Breast epithelium (tissue), 3 donors: ENCODE data around the gene RPL5.

ENCODE experiments used
- POLR2A ChIP-seq: fragments of 450-650 bp; IDR thresholded peaks from one replicate; pipeline ENCODE4 v1.6.1; 2016; ENCODE audit warnings: antibody characterized with exemption, mild to moderate bottlenecking, moderate library complexity
- TF ChIP-seq, protein P1 (sequence below), 3 donors: fragments of 450-650 bp; IDR thresholded peaks; one replicate each; pipeline ENCODE4 v1.5.1; 2016 to 2017; ENCODE audit warnings: antibody characterized with exemption in 3 of 3, mild to moderate bottlenecking in 3 of 3, moderate library complexity in 3 of 3

- TF ChIP-seq POLR2A = no peak
- TF ChIP-seq, protein P1, sequence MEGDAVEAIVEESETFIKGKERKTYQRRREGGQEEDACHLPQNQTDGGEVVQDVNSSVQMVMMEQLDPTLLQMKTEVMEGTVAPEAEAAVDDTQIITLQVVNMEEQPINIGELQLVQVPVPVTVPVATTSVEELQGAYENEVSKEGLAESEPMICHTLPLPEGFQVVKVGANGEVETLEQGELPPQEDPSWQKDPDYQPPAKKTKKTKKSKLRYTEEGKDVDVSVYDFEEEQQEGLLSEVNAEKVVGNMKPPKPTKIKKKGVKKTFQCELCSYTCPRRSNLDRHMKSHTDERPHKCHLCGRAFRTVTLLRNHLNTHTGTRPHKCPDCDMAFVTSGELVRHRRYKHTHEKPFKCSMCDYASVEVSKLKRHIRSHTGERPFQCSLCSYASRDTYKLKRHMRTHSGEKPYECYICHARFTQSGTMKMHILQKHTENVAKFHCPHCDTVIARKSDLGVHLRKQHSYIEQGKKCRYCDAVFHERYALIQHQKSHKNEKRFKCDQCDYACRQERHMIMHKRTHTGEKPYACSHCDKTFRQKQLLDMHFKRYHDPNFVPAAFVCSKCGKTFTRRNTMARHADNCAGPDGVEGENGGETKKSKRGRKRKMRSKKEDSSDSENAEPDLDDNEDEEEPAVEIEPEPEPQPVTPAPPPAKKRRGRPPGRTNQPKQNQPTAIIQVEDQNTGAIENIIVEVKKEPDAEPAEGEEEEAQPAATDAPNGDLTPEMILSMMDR (IDR thresholded peaks at IDR 0.05) = no peak
These were observed 23.4 kb downstream of the RPL5 start for GRCh38 chr1:92855236-92855635.
